HG03439 (cell line): Measurements from ENCODE around the gene ACAP3.

Source experiments
- ATAC-seq: cut with Tn5 transposase; IDR thresholded peaks from one replicate; pipeline ENCODE4 v1.9.1; 2021; ENCODE audit warnings: mild to moderate bottlenecking, moderate library complexity; ENCODE audit not compliant: unreplicated experiment

Gene ACAP3

DNA sequence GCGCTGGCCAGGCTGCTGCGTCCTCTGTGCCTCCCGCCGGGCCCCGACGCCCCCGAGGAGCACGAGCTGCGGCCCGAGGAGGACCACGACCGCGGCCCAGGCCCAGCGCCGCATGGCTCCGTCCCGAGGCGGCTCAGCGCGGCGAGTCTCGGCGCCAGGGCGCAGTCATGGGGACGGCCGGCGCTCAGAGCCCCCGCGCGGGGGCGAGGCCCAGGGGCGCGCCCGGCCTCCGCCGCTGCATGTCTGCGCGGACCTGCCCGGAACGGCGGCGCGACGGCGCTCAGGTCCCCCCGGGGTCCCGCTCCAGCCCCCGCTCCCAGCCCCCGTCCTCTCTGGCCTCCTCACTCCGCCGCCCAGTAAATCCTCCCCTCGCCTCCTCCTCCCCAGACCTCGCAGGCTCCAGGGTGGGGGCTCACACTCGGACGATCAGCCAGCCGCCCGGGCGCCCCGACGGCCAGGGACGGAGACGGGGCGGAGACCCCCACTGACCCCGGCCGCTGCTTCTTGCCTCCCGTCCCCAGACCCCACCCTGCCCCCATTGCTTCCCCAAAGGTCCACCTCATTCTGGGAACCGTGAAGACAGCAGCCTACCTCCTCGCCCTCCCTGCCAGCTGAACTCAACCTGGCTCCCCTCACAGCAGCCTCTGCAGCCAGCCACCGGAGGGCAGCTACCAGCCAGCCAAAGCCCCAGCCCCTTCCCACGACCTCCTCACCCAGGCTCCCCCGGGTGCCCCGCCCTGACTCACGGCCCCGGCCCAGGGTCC is 61.0 kb downstream of the ACAP3 start, which contains the start of gene C1QTNF12:
Gene C1QTNF12, minus strand, starts transcription at position 146 of the 764 bp plus-strand sequence. Its CDS starts 32 bp downstream, at position 114.
- ATAC-seq, result no peak

- no peak for ATAC-seq
Observed at GRCh38 chr1:1245817-1246576, 61.7 kb downstream of the ACAP3 start.

DNA sequence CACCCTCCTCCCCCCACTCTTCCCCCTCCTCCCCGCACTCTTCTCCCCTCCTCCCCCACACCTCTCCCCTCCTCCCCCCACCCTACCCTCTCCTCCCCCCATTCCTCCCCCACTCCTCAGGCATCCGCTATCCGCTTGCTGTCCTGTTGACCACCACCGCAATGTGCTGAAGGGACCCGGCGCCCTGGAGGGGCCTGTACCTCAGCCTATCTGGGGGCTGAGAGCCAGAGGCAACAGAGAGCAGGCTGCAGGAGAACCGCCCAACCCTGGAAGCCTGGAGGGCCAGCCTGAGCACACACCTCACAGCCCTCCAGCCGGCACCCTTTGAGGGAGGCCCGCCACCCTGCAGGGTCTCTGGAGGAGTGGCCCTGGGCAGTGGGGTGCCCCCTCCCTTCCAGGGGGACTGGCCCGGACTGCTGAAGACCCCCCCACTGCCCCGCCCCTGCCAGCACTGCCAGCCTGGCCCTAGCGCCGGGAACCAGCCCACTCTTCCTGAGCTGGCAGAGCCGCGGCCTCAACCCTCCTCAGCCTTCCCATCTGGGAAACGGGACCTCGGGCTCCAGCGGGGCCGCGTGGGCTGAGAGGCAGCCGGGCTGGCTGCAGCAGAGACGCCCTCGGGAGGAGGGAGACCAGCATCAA is 62.4 kb downstream of the ACAP3 start:
- ATAC-seq, result no peak

DNA sequence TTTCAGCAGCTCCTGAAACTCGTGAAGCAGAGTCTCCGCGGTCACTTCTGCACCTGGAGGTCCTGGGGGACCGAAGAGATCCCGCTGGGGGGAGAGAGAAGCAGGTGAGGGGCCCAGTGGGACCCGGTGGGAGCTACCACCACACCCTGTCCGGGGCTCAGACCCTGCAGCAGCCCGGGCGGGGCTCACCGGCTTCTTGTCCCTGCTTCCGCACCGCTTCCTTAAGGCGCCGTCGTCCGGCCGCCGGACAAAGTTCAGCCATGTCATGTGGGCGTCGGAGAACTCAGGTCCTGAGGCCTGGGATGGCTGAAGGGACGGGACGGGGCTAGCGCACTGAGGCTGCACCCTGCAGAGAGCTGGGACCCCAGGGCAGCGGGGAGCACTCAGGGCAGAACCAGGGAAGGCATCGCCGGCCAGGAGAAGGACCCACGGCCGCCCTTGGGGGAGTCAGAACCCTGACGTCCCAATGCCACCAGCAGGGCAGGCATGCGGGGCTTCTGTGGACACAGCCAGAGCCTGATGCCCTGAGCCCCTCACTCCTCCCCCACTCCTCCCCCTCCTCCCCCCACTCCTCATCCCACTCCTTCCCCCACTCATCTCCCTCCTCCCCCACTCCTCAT is 63.4 kb downstream of the ACAP3 start:
- no peak for ATAC-seq

DNA sequence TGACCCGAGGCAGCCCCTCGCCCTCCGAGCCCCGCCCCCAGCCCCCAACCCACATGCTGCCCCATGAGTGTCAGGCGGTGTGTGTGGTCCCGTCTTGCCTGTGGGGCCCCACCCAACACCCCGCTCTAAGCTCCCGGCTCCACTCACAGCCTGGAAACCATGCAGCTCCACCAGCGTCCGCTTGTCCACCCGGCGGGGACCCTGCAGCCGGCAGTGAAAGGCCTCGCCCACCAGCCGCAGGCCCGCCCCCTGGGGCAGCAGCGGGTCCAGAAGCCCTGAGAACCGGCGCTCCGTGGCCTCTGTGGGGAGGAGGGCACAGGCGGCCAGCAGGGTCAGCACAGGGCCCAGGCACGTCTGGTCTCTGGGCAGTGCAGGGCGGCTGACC is 63.9 kb downstream of the ACAP3 start:
- ATAC-seq, result no peak

- ATAC-seq, result no peak
Observed at GRCh38 chr1:1243266-1243660, 64.5 kb downstream of the ACAP3 start.

DNA sequence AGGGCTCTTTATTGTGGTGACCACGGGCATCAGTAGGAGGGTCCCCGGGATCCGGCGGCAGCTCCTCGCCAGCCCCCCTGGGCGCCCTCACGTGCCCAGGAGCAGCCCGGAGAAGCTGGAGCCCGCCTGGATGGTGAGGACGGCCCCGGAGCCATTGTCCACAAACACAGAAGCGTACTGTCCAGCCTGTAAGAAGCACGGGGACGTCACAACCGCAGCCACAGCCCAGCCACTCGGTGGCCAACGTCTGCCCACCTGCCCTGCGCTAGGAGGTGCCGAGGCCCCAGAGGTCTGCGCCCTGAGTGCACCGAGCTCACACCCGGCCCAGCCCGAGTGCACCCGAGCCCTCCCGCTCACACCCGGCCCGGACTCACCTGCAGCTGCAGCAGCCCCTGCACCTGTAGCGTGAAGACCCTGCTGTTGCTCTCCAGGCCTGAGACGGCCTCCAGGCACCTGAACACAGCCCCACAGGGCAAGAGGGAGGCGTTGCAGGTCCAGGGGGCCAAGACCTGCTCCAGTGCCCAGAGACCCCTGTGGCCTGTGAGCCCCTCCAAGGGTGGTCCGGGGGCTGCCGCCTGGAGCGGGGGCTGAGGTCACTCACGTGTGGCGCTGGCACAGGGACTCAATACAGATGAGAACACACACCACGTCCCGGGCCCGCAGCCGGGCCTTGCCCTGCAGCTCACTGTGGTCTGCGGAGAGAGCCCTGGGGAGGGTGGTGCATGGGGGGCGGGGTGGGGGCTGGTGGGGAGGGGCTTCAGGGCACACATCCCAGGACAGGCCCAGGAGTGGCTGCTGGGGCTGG is 65.1 kb downstream of the ACAP3 start:
- no peak for ATAC-seq
